Neutrophil (primary cell): ENCODE measurements around the gene CPXM2.

Experiments
- H3K27ac ChIP-seq: fragments of 200-600 bp; sonication (generic); 2 replicates; pipeline ENCODE4 v1.5.1; 2016; ENCODE audit warnings: mild to moderate bottlenecking, moderate library complexity
- H3K27me3 ChIP-seq: fragments of 200-600 bp; sonication (generic); 2 replicates; pipeline ENCODE4 v1.6.0; 2016; ENCODE audit warnings: mild to moderate bottlenecking
- H3K36me3 ChIP-seq: fragments of 200-600 bp; sonication (generic); 2 replicates; pipeline ENCODE4 v1.5.1; 2017
- H3K4me1 ChIP-seq, 2 experiments: fragments of 200-600 bp in 1 of 2; sonication (generic) in 1 of 2; 1 replicate in 1 of 2; 2 replicates in 1 of 2; pipeline versions ENCODE4 v1.5.1 to v1.6.1; 2013 to 2016; ENCODE audit warnings: low read depth in 1 of 2, low read length in 1 of 2, mild to moderate bottlenecking in 1 of 2, moderate library complexity in 1 of 2; ENCODE audit not compliant: control insufficient read depth in 1 of 2, insufficient read depth in 1 of 2
- H3K4me3 ChIP-seq, 2 experiments: fragments of 200-600 bp in 1 of 2; sonication (generic) in 1 of 2; 1 replicate in 1 of 2; 2 replicates in 1 of 2; pipeline ENCODE4 v1.5.1; 2013 to 2016; ENCODE audit warnings: low read depth in 1 of 2, low read length in 1 of 2, mild to moderate bottlenecking in 1 of 2, moderate library complexity in 1 of 2
- H3K9me3 ChIP-seq: fragments of 200-600 bp; sonication (generic); 2 replicates; pipeline ENCODE4 v1.5.1; 2016
- CTCF ChIP-seq: fragments of 200-600 bp; sonication (generic); IDR thresholded peaks from 2 replicates; pipeline ENCODE4 v1.5.1; 2016; ENCODE audit warnings: antibody characterized with exemption

Gene CPXM2

GRCh38 chr10:123893651-123894050 is 2.0 kb upstream of the CPXM2 start:
- H3K4me1 ChIP-seq = no peaks in the 10 kb centered on the region
- H3K4me3 ChIP-seq = no peak overlapping the region
- no peak for TF ChIP-seq CTCF
- no peaks in the 10 kb centered on the region for H3K36me3 ChIP-seq
- H3K9me3 ChIP-seq = no peaks in the 10 kb centered on the region
- H3K27me3 ChIP-seq = peaks cover 59% of the 10 kb centered on the region
- H3K27ac ChIP-seq = no peak overlapping the region

- H3K27me3 ChIP-seq = peaks cover 65% of the 10 kb centered on the region
- no peaks in the 10 kb centered on the region for H3K36me3 ChIP-seq
- H3K4me1 ChIP-seq = no peaks in the 10 kb centered on the region
- no peaks in the 10 kb centered on the region for H3K9me3 ChIP-seq
- no peak overlapping the region for H3K27ac ChIP-seq
- no peak for TF ChIP-seq CTCF
- no peak overlapping the region for H3K4me3 ChIP-seq
These were observed 857 bp downstream of the CPXM2 start for GRCh38 chr10:123890756-123891143.

- no peak overlapping the region for H3K4me3 ChIP-seq
- H3K36me3 ChIP-seq = no peaks in the 10 kb centered on the region
- H3K4me1 ChIP-seq = no peaks in the 10 kb centered on the region
- no peaks in the 10 kb centered on the region for H3K9me3 ChIP-seq
- TF ChIP-seq CTCF = no peak
- H3K27me3 ChIP-seq = peaks cover 59% of the 10 kb centered on the region
- no peak overlapping the region for H3K27ac ChIP-seq
These were observed 1.4 kb downstream of the CPXM2 start for GRCh38 chr10:123890226-123890625.

- Histone ChIP-seq H3K36me3 (no peaks in the 10 kb centered on the region), H3K27ac (no peak overlapping the region), H3K4me1 (no peaks in the 10 kb centered on the region), H3K4me3 (no peak overlapping the region), H3K9me3 (no peaks in the 10 kb centered on the region), H3K27me3 (peaks cover 58% of the 10 kb centered on the region)
- TF ChIP-seq CTCF = no peak
These were observed 1.8 kb downstream of the CPXM2 start for GRCh38 chr10:123889821-123890220.

GRCh38 chr10:123888751-123889150 is 2.9 kb downstream of the CPXM2 start:
- Histone ChIP-seq H3K27ac (no peak overlapping the region), H3K36me3 (no peaks in the 10 kb centered on the region), H3K9me3 (no peaks in the 10 kb centered on the region), H3K4me1 (no peaks in the 10 kb centered on the region), H3K27me3 (peaks cover 54% of the 10 kb centered on the region), H3K4me3 (no peak overlapping the region)
- no peak for TF ChIP-seq CTCF

GRCh38 chr10:123888256-123888655 is 3.4 kb downstream of the CPXM2 start:
- H3K36me3 ChIP-seq = no peaks in the 10 kb centered on the region
- no peaks in the 10 kb centered on the region for H3K9me3 ChIP-seq
- no peak overlapping the region for H3K4me3 ChIP-seq
- H3K27me3 ChIP-seq = peaks cover 49% of the 10 kb centered on the region
- no peak overlapping the region for H3K27ac ChIP-seq
- no peak for TF ChIP-seq CTCF
- no peaks in the 10 kb centered on the region for H3K4me1 ChIP-seq
